LoVo (cell line): Measurements from ENCODE around the gene SINHCAF.
"Not testable (repeated sequence)": the region's sequence is repeated elsewhere in the genome, so short reads cannot be mapped to it uniquely, and the experiment has no call there.

Source experiments
- DNase-seq: peaks from one replicate; pipeline ENCODE4 v3.0.0-alpha.2; 2016; ENCODE audit warnings: low spot score

SINHCAF gene

DNA sequence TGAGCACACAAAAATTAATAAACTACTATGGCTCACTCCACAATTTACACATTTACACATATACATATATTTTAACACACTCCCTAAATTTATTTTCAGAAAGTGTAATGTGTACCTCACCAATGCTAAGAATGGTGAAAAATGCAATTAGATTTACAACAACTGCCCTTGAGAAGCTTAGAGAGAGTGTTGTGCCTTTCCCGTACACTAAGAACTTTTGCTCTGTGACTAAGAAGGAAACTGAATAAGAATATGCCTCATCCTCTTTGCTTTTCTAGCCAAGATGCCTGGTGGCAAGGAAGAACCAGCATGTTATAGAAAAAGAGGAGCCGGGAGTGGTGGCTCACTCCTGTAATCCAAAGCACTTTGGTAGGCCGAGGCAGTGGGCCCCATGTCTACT lies 62.3 kb downstream of the SINHCAF start:
- DNase-seq, result no peak

DNA sequence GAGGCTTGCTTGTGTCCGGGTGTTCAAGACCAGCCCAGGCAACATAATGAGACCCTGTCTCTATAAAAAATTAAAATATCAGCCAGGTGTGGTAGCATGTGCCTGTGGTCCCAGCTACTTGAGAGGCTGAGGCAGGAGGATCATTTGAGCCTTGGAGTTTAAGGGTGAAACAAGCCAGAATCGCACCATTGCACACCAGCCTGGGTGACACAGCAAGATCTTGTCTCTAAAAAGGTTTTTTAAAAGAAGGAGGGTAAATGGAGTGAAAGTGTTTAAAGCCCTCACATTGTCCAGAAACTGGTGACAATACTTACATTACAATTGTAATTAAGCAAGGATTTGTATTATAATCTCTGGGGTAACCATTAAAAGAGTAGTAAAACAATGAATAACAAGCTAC lies 64.2 kb downstream of the SINHCAF start:
- no peak for DNase-seq

DNA sequence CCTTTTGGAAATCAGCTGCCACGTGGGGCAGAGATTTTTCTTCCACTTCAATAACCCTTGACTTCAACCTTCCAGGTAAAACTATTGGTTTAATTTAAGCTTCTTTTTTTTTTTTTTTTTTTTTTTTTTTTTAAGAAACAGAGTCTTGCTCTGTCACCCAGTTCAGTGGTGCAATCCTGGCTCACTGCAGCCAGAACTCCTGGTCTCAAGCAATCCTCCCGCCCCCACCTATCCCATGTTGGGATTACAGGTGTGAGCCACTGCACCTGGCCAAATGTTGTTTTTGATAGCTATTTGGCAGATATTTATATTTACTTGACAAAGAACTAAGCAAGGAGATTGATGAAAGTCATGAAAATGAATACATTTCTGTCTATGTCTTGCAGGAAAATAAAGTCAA lies 65.1 kb downstream of the SINHCAF start:
- no peak for DNase-seq

DNA sequence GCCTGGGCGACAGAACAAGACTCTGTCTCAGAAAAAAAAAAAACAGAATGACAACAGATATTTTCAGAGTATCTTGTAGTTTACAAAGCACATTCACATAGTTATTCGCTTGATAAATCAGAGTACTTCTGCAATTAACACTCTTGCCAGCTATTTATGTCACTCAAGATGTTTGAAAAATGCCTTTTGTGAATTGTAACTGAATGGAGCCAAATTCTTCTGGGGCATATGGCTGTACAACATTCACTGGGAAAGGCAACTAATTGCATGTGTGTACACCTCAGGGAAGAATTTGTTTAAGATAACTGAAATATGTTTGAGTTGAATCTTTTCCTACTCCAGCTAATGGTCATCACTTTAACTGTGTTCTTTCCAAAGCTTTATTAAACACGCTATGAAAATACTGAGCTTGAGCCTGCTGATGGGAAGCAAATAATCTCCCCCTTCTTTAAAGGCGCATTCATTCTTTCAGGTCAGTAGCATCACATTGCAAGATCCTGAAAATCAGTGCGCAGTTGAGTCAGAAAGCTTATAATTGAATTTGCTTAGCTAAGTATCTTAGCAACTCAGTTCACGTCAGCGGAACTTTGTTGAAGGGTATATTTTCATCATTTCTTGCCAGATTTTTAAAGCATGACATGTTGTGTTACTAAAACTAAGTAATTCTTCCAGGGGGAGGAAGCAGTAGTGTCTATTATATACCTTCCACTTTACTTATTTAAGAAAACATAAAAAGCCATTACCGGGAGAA lies 66.6 kb downstream of the SINHCAF start:
- no peak for DNase-seq

DNA sequence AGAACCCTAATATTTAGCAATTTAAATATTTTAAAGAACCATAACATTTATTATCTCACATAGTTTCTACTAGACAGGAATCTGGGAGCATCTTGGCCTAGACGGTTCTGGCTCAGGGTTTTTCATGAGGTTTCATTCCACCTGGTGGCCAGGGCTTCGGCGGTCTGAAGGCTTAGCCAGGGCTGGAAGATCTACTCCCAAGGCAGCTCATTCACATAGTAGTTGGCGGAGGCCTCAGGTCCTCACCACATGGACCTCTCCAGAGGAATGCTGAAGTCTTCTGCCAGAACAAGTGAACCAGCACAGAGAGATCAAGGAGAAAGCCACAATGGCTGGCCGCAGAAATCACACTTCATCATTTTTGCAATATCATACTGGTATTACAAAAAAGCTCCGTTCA lies 68.2 kb downstream of the SINHCAF start:
- DNase-seq, result no peak

DNA sequence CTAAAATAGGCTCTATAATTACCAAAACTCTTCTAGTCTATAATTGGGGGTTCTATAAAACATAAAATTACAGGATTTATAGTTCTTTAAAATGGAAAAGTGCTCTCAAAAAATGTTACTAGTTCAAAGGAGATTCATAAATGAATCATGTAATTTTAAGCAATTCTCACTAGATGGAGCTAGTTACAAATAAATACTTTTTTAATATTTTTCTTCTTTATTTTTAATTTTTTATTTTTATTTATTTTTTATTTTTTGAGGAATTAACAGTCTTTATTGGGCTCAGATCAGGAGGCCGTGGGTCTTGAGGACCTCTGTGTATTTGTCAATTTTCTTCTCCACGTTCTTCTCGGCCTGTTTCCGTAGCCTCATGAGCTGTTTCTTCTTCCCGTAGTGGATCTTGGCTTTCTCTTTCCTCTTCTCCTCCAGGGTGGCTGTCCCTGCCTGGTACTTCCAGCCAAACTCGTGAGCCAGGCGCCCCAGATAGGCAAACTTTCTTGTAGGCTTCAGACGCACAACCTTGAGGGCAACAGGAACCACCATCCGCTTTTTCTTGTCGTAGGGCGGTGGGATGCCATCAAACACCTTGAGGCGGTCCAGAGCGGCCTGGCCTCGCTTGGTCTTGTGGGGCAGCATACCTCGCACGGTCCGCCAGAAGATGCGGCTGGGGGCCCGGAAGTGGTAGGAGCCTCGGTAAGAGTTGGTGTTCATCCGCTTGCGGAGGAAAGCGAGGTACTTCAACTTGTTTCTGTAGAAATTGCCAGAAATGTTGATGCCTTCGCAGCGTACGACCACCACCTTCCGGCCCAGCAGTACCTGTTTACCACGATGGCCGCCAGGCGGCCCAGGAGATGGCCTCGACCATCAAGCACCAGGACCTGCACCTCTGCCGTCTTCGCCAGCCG lies 74.0 kb downstream of the SINHCAF start:
- DNase-seq, result peak; percentile 54

DNA sequence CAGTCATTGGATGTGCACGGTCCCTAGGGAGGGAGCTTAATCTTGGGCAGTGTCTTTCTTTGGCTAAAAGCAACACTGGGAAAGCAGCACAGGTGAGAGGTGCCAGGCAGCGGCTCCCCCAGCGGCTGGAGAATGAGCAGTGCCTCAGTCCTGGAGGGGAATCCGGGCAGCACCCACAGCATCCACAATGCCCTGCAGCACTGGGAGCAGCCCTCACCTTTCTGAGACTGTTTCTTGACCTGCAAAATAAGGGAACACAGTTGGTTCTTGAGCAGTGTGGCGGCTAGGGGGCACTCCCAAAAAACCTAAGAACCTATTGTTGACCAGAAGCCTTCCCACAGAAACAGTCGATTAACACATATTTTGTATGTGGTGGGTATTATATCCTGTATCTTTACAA lies 75.8 kb downstream of the SINHCAF start:
- DNase-seq, result no peak

DNA sequence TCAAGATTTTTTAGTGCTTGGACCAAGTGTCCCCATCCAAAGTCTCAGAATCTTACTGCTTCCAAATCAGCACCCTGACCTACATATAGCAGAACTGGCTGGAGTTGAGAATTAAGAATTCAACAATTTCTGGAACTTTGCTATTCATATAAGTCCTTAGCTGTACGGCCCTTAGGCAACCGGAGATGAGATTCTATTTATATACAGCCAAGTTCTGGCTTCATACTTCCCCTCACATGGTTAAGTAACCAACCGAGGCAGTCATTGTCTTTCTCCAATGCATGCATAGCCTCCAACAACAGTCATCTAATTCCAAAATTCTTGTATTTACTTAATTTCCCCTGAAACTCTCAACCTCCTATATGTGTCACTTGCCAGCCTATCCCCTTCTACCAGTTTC lies 76.6 kb downstream of the SINHCAF start:
- no peak for DNase-seq

DNA sequence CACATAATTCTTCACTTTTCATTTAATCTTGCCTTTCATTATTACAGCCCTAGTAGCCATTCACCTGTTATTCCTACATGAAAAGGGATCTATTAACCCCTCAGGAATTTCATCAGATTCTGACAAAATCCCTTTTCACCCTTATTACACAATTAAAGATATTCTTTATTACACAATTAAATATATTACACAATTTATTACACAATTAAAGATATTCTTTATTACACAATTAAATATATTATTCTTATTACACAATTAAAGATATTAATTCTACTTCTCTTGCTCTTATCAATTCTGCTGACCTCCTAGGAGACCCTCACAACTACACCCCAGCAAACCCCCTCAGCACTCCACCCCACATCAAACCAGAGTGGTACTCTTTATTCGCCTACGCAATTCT lies 77.1 kb downstream of the SINHCAF start:
- no peak for DNase-seq

DNA sequence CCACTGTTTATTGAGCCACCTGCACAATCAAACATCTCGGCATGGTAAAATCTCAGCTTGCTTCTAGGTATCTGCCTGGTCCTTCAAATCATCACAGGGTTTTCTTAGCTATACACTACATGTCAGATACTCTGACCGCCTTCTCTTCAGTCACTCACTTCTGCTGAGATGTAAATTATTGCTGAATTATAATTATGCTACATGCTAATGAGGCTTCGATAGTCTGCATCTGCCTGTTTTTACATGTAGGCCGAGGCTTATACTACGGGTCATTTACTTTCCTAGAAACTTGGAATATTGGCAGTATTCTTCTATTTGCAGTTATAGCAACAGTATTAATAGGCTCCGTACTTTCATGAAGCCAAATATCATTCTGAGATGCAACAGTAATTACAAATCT lies 77.6 kb downstream of the SINHCAF start:
- DNase-seq, result no peak

DNA sequence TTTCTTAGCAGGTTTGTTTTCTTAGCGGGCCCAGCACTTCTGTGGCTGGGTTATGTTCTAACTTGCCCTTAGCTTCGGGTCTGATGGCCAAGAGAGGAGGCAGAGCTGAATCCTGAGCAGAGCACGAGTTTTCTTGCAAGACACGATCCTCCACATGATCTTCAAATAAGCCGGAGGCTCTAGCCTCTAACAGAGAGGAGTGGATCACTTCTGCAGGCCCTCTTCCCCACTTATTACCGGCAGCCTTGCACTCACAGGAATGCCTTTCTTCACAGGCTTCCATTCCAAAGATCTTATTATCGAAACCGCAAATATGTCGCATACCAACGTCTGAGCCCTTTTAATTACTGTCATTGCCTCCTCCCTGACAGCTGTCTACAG lies 79.5 kb downstream of the SINHCAF start:
- DNase-seq, result no peak

DNA sequence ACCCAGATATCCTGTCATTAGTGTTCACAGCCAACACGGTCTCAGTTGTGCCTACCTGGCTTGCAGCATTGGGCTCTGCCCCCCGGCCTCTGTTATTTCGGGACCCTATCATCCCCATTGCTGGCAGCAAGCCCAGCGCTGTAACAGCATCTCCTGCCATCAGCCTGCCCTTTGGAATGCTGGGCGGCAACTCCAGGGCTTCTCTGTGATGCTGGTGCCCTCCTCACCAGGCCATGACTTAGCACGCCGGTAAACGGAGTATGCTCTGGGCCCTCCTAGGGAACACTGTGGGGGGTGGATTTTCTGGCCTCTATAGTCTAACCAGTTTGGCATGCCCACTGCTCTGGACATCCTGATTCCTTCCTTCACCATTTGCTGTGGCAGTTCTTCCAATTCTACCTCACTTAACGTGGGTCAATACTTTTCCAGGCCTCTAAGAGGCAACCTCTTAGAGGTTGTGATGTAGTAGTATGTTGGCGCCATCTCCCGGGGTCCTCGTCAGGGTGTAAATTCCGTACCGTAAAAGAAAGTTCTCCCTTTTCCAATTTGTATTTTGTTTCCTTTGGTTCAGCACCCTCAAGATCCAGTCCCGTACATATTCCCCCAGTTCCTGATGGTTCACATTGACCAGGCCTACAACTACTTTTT lies 80.0 kb downstream of the SINHCAF start:
- DNase-seq, result no peak

DNA sequence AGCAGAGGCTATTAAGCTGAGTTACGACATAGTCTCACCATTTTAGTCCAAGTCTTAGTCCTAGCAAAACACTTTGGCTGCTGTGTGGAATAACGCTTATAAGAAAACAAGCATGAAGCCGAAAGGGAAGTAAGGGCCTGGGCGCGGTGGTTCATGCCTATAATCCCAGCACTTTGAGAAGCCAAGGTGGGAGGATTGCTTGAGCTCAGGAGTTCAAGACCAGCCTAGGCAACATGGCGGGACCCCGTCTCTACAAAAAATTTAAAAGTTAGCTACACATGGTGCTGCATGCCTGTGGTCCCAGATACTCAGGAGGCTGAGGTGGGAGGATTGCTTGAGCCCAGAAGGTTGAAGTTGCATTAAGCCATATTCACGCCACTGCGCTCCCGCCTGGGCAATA lies 83.5 kb downstream of the SINHCAF start:
- DNase-seq, result not testable (repeated sequence)

DNA sequence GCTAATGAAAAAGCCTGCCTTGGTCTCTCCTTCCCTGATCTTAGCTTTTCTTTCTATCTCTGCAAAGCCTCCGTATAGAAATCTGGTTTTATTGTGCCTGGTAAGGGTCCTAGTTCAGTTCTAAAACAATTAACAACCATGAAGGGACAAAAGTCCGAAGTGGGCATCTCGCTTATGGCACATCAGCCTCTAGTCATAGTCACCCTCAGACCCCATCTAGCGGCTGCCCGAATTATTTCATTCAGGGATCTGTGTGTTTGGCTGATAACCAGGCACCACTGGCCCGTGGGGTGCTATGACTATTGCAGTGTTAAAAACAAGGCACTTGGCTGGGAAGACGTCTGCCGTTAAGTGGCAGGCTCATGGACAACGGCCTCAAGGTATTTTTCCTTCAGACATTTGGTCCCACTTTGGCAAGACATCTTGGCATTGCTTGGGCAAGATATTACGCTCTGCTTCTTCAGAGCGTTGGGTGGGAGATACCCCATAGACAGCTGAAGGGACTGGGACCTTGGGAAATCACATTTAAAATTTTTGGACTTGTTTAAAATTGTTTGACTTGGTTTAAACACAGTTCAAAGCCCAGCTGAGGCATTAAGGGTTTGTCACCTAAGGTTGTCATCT lies 87.1 kb downstream of the SINHCAF start:
- peak; percentile 82 for DNase-seq

DNA sequence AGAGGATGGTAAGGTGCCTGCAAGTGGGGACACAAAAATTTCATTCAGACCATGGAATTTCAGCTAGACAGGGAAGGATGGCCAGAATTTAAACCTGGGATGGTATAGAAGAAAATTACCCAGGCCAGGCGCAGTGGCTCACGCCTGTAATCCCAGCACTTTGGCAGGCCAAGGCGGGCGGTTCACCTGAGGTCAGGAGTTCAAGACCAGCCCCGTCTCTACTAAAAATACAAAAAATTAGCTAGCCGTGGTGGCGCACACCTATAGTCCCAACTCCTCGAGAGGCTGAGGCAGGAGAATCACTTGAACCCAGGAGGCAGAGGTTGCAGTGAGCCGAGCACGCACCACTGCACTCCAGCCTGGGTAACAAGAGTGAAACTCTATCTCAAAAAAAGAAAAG lies 87.6 kb downstream of the SINHCAF start:
- DNase-seq, result not testable (repeated sequence)

DNA sequence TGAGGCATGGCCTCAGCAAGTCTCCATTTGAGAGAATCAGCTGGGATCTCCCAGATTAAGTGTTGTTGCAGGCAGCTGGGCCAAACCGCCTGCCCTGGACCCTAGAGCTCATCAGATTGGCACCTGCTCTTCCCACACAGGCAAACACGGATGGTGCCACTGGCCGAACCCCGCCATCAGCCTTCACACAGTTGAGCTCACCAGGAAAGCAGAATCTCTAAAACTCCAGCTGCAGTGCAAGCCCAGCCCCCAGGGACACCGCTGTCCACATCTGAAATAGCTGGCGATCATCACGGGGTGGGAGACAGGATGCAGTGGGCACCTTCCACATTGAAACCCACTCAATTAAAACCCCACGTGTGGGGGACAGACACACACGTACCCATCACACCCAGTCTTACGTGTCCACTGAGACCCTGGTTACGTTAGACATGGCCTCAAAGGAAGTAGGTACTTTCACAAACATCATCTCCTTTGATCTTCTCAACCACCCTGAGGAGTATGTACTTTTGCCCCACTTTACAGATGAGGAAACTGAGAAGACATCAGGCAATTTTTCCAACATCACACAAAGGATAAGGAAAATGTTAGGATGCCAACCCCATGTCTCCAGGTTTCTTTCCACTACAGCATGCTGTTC lies 88.8 kb downstream of the SINHCAF start:
- no peak for DNase-seq

DNA sequence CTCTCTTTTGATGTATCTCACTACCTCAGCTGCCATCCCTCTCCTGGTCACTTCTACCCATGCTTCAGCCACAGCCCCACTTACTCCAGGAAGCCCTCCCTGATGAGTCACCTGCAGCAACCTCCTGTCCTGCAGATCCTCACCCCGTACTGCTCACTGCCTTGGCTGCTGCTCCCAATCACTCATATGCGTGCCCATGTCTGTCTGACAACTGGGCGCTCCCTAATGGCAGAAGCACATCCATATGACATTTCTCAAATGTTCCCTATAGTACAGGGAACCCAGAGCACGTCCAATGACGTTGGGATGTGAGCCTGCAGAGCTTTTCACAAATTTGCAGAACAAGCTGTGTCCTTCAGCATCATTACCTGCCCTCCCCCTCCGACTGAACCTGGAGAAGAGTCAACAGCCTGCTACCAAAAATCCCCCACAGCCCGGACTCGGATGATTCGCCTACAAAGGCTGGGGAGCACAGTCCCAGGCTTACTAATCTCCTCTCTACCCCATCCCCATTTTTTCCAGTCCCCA lies 90.0 kb downstream of the SINHCAF start:
- DNase-seq, result no peak

DNA sequence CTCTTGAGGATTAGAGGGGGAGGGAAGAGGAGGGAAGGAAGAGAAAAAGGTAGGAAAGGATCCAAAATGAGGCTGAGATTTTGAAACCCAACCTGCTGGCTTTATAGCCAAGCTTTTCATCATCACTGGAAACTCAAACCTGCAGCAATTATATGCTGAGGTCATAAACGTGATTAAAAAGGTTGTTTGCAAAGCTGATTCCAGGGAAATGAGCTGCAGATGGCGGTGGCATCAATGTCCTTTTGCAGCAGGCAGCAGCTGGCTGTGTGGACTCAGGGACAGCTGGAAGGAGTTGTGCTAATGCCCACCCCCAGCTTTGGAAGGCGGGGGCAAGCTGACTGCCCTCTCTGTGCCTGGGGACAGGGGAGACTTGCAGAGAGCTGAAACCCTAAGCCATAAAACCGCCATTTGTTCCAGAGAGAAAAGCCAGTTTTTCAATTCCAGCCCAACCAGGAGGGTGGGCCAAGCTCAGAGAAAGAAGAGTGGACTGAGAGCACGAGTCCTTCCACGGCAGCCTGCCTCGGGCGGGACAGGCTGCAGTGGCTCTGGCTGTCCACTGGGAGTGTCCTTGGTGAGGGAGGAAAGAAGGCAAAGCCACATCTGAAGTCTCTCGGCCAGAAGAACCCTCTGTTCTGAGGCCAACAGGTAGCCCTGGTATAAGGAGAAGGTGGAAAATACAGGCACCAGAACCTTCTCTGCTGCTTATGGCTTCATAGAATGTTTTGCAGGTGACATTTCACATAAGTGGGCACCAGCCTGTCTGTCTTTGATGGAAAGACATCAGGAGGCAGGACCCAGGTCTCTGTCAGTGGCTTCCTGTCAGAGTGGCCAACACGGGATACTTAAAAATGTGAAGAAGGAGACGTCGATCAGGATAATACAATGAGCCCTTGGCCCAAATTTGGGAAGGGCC lies 90.7 kb downstream of the SINHCAF start:
- peak; percentile 52 for DNase-seq

DNA sequence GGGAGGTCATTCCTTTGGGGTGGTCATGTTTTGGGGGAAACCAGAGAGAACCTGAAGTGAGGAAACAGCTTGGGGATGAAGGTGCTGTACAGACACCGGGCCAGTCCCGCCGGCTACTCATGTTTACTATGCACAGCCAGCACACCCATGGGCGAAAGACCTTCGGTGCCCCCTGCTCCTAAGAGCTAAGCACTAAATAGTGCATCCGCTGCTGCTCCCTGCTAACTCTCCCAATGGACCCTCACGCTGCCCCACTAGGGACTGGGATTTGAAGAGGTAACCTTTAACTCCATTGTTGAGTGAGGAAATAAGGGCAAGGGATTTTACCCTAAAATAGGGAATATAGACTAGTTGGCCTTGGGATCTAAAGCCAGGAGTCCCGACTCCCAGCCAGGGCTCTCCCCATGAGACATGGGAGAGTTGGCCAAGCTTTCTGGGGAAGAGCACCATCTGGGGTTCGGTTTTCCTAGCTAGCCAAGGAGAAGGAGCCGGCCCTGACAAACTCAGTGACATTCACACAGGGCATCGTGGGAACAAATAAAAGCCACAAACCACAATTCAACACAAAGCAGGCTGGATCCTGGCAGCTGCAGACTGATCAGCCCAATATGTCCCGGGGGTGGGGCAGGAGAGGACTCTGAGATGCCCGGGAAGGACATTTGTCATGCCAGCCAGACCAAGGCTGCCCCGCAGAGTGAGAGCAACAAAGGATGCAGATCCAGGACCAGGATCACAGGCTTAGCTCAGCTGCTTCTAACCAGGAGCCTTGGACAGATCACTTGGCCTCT lies 91.7 kb downstream of the SINHCAF start:
- no peak for DNase-seq
